Nephron (organoid): ENCODE measurements around the gene TTC21A.
A peak's percentile ranks its signal among the peaks of the same experiment; 100 is the strongest.
"Not testable (repeated sequence)": the region's sequence is repeated elsewhere in the genome, so short reads cannot be mapped to it uniquely, and the experiment has no call there.

Experiments used
- H3K27ac Mint-ChIP-seq, 3 experiments: 2 replicates each; pipeline ENCODE4 v1.8.0; 2020; ENCODE audit warnings: mixed read lengths in 3 of 3, mild to moderate bottlenecking in 2 of 3, moderate library complexity in 1 of 3
- H3K27me3 Mint-ChIP-seq: 2 replicates; pipeline ENCODE4 v1.8.0; 2021; ENCODE audit warnings: low read depth, mild to moderate bottlenecking, moderate library complexity, mixed read lengths
- H3K36me3 Mint-ChIP-seq: 2 replicates; pipeline ENCODE4 v1.8.0; 2020; ENCODE audit warnings: low read depth, mixed read lengths
- H3K4me1 Mint-ChIP-seq: 2 replicates; pipeline ENCODE4 v1.8.0; 2020; ENCODE audit warnings: mixed read lengths
- H3K4me3 Mint-ChIP-seq, 3 experiments: 2 replicates each; pipeline ENCODE4 v1.8.0; 2020; ENCODE audit warnings: mild to moderate bottlenecking in 3 of 3, mixed read lengths in 3 of 3, moderate library complexity in 2 of 3
- H3K9me3 Mint-ChIP-seq: 2 replicates; pipeline ENCODE4 v1.8.0; 2020; ENCODE audit warnings: mixed read lengths
- CTCF ChIP-seq, 3 experiments: fragments of 200-600 bp; sonication (generic); IDR thresholded peaks; one replicate each; pipeline ENCODE4 v1.5.0; 2021; ENCODE audit warnings: antibody characterized with exemption in 3 of 3; ENCODE audit not compliant: unreplicated experiment in 3 of 3

Gene TTC21A

GRCh38 chr3:39107388-39108199, at the start of gene TTC21A, which contains the start of gene GORASP1:
Gene TTC21A, plus strand, starts transcription at chr3:39107680. Its CDS starts 158 bp downstream, at chr3:39107838.
Gene GORASP1, minus strand, starts transcription at chr3:39107627. Its CDS starts 86 bp downstream, at chr3:39107541.
- Mint-ChIP-seq H3K4me3 (peak within 1 kb of the TSS; percentile 92 to 96 (median 95)), H3K9me3 (no peaks in the 10 kb centered on the region), H3K27ac (peak within 1 kb of the TSS; percentile 73 to 93 (median 88)), H3K27me3 (no peaks in the 10 kb centered on the region), H3K4me1 (peaks cover 40% of the 10 kb centered on the region), H3K36me3 (peaks cover 4% of the 10 kb centered on the region)
- no peak for TF ChIP-seq CTCF (IDR thresholded peaks at IDR 0.05; ENCODE audit: unreplicated experiment in 3 of 3)

GRCh38 chr3:39061228-39061627, 46.3 kb upstream of the TTC21A start:
- H3K27me3 Mint-ChIP-seq, H3K4me3 Mint-ChIP-seq, H3K27ac Mint-ChIP-seq, H3K9me3 Mint-ChIP-seq: not testable (repeated sequence)
- Mint-ChIP-seq H3K36me3 (peaks cover 45% of the 10 kb centered on the region), H3K4me1 (peaks cover 17% of the 10 kb centered on the region)

- no peak overlapping the region for H3K4me3 Mint-ChIP-seq
- H3K27ac Mint-ChIP-seq, result peak overlapping the region in 2 of 3 experiments; percentile 20 to 90
- TF ChIP-seq CTCF (IDR thresholded peaks at IDR 0.05; ENCODE audit: unreplicated experiment in 3 of 3), result no peak
- H3K36me3 Mint-ChIP-seq, result peaks cover 46% of the 10 kb centered on the region
- H3K4me1 Mint-ChIP-seq, result peaks cover 11% of the 10 kb centered on the region
- H3K27me3 Mint-ChIP-seq, result no peaks in the 10 kb centered on the region
- H3K9me3 Mint-ChIP-seq, result peaks cover 8% of the 10 kb centered on the region
These were observed 45.3 kb upstream of the TTC21A start for GRCh38 chr3:39062180-39062579.

- Mint-ChIP-seq H3K9me3 (peaks cover 8% of the 10 kb centered on the region), H3K27ac (no peak overlapping the region), H3K27me3 (no peaks in the 10 kb centered on the region), H3K4me3 (no peak overlapping the region), H3K36me3 (peaks cover 54% of the 10 kb centered on the region), H3K4me1 (peaks cover 11% of the 10 kb centered on the region)
- TF ChIP-seq CTCF (IDR thresholded peaks at IDR 0.05; ENCODE audit: unreplicated experiment in 3 of 3), result no peak
These were observed 44.3 kb upstream of the TTC21A start for GRCh38 chr3:39063143-39063542.

GRCh38 chr3:39064646-39065045, 42.8 kb upstream of the TTC21A start:
- Mint-ChIP-seq H3K36me3 (peaks cover 45% of the 10 kb centered on the region), H3K4me1 (peaks cover 5% of the 10 kb centered on the region), H3K4me3 (no peak overlapping the region), H3K27me3 (no peaks in the 10 kb centered on the region), H3K9me3 (peaks cover 8% of the 10 kb centered on the region), H3K27ac (peak overlapping the region; percentile 11 to 62 (median 55))
- TF ChIP-seq CTCF (IDR thresholded peaks at IDR 0.05; ENCODE audit: unreplicated experiment in 3 of 3), result no peak

- no peaks in the 10 kb centered on the region for H3K27me3 Mint-ChIP-seq
- peak; percentile 21 to 44 (median 39) for TF ChIP-seq CTCF (IDR thresholded peaks at IDR 0.05; ENCODE audit: unreplicated experiment in 3 of 3)
These were observed 42.3 kb upstream of the TTC21A start for GRCh38 chr3:39065197-39065596.

More at GRCh38 chr3:39065197-39065596, 42.3 kb upstream of the TTC21A start:
- peak overlapping the region; percentile 11 to 62 (median 55) for H3K27ac Mint-ChIP-seq
- peaks cover 8% of the 10 kb centered on the region for H3K9me3 Mint-ChIP-seq
- peaks cover 44% of the 10 kb centered on the region for H3K36me3 Mint-ChIP-seq
- peaks cover 5% of the 10 kb centered on the region for H3K4me1 Mint-ChIP-seq
- no peak overlapping the region for H3K4me3 Mint-ChIP-seq
